Retina (tissue), 1 donor: ENCODE measurements around the gene CDH26.

ENCODE experiments used
- DNase-seq: peaks from one replicate; pipeline ENCODE4 v3.0.0-alpha.2; 2016

Gene CDH26

GRCh38 chr20:59987135-59987534 lies 28.9 kb downstream of the CDH26 start:
- DNase-seq: no peak

- DNase-seq: no peak
These were observed 29.9 kb downstream of the CDH26 start for GRCh38 chr20:59988141-59988540.

GRCh38 chr20:59992526-59993084 lies 34.4 kb downstream of the CDH26 start:
- DNase-seq: no peak

GRCh38 chr20:59993736-59994430 lies 35.7 kb downstream of the CDH26 start:
- DNase-seq: no peak

- DNase-seq: no peak
These were observed 36.5 kb downstream of the CDH26 start for GRCh38 chr20:59994697-59995122.

GRCh38 chr20:59996108-59996507 lies 37.9 kb downstream of the CDH26 start:
- no peak for DNase-seq

GRCh38 chr20:59997896-59998295 lies 39.7 kb downstream of the CDH26 start:
- DNase-seq: no peak

GRCh38 chr20:59999502-59999901 lies 41.3 kb downstream of the CDH26 start:
- DNase-seq: no peak

GRCh38 chr20:60000271-60001042 lies 42.2 kb downstream of the CDH26 start:
- DNase-seq: no peak

GRCh38 chr20:60001108-60001507 lies 42.9 kb downstream of the CDH26 start:
- no peak for DNase-seq

- DNase-seq: no peak
These were observed 45.6 kb downstream of the CDH26 start for GRCh38 chr20:60003776-60004175.

- no peak for DNase-seq
These were observed 48.0 kb downstream of the CDH26 start for GRCh38 chr20:60006261-60006660.

GRCh38 chr20:60007464-60007863 lies 49.2 kb downstream of the CDH26 start:
- DNase-seq: peak; percentile 45

- no peak for DNase-seq
These were observed 50.0 kb downstream of the CDH26 start for GRCh38 chr20:60008130-60008808.

GRCh38 chr20:60009318-60009717 lies 51.1 kb downstream of the CDH26 start:
- DNase-seq: peak; percentile 31

- peak; percentile 18 for DNase-seq
These were observed 51.8 kb downstream of the CDH26 start for GRCh38 chr20:60009826-60010616.

GRCh38 chr20:60010689-60011458 lies 52.7 kb downstream of the CDH26 start:
- no peak for DNase-seq

GRCh38 chr20:60011512-60012507 lies 53.6 kb downstream of the CDH26 start:
- peak; percentile 23 for DNase-seq

GRCh38 chr20:60013296-60014139 lies 55.3 kb downstream of the CDH26 start:
- DNase-seq: no peak
